Gastroesophageal sphincter (tissue), 4 donors: ENCODE results near the gene DCDC2. TPM values are rescaled to one million over a fixed set of nuclear protein-coding genes. Genes with fewer than 3 reads are reported as not detected.

ENCODE experiments used
- ATAC-seq: fragments of 150-250 bp; one replicate; pipeline ENCODE4 v1.9.1; 2016; ENCODE audit warnings: mild to moderate bottlenecking, moderate library complexity
- H3K27ac ChIP-seq, 4 donors: fragments of 200-600 bp; sonication (generic) in 3 of 4; 1 replicate in 3 of 4; 2 replicates in 1 of 4; pipeline ENCODE4 v1.5.1; 2016 to 2019
- H3K27me3 ChIP-seq: fragments of 200-600 bp; sonication (generic); one replicate; pipeline ENCODE4 v1.5.1; 2019
- H3K36me3 ChIP-seq, 2 donors: fragments of 200-600 bp; sonication (generic); one replicate each; pipeline ENCODE4 v1.5.1; 2019; ENCODE audit warnings: control low read depth in 1 of 2
- H3K4me1 ChIP-seq, 3 donors: fragments of 200-600 bp; sonication (generic); 1 replicate in 2 of 3; 2 replicates in 1 of 3; pipeline ENCODE4 v1.5.1; 2016 to 2019; ENCODE audit warnings: control low read depth in 2 of 3
- H3K4me3 ChIP-seq, 2 donors: fragments of 200-600 bp; sonication (generic); one replicate each; pipeline ENCODE4 v1.5.1; 2019; ENCODE audit warnings: mild to moderate bottlenecking in 1 of 2, moderate library complexity in 1 of 2
- H3K9me3 ChIP-seq, 3 donors: fragments of 200-600 bp; sonication (generic); one replicate each; pipeline ENCODE4 v1.5.1; 2017 to 2019; ENCODE audit warnings: control low read depth in 2 of 3
- EP300 ChIP-seq: sonication (generic); formaldehyde crosslinking; IDR thresholded peaks from one replicate; pipeline ENCODE4 v1.6.1; 2017; ENCODE audit warnings: antibody characterized with exemption, mild to moderate bottlenecking
- POLR2A ChIP-seq, 2 donors: fragments of 450-650 bp; IDR thresholded peaks; one replicate each; pipeline ENCODE4 v1.6.1; 2017; ENCODE audit warnings: antibody characterized with exemption in 2 of 2, mild to moderate bottlenecking in 2 of 2, moderate library complexity in 1 of 2
- POLR2AphosphoS5 ChIP-seq: sonication (generic); formaldehyde crosslinking; IDR thresholded peaks from one replicate; pipeline ENCODE4 v1.6.1; 2017; ENCODE audit warnings: antibody characterized with exemption
- WGBS, 2 donors: methylation state at CpG; one replicate each; pipeline ENCODE4 v1.1.5; 2018; ENCODE audit warnings: low coverage in 1 of 2; 5-methylcytosine and 5-hydroxymethylcytosine counted together
- total RNA-seq, 4 donors: library from RNA; depleted of rRNA; stranded (reverse); fragments of >200 nt; gene quantifications; one replicate each; pipeline ENCODE4 v1.1.0, GENCODE V29; 2016
- TF ChIP-seq, protein P1 (sequence below), 4 experiments: fragments of 200-600 bp in 2 of 4; fragments of 450-650 bp in 2 of 4; sonication (generic) in 1 of 4; IDR thresholded peaks; one replicate each; pipeline ENCODE4 v1.5.1; 2017 to 2019; ENCODE audit warnings: antibody characterized with exemption in 4 of 4, mild to moderate bottlenecking in 2 of 4, moderate library complexity in 2 of 4

Gene DCDC2
- total RNA-seq, 4 donors from 2014 or later: 0.15 TPM; not detected in 3

DNA sequence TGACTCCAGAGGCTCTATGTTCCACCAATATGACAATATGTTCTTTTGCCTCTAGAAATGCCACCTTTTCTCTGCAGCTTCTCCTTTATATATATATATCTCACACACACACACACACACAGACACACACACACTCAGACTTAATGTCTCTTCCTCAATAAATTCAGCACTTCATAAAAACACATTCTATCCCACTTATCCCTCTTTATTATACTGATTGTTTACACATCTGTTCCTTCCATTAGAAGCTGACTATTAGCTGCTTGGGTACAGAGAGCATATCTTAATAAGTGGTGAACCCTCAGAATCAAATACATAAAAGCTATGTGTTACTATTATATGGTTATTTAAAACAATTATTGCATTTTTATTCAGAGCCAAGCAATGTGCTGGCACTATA is 208.6 kb downstream of the DCDC2 start:
- H3K27ac ChIP-seq: no peak overlapping the region

DNA sequence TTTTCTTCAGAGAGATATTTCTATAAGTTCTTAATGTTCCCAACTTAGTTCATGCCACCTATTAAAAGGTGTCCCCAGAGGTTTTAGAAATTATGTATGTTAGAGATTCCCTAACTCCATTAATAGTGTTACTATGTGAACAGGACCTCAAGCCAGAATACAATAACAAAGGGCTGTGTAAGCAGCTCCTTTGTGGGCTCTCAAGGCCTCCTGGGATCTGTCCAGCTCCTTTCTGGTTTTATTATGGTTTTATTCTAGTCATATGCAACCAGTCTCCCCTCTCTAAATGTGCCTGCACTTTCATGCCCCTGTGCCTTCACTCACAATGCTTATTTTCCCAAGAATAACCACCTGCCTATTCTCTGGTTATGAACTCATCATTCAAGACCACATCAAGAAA is 209.2 kb downstream of the DCDC2 start:
- H3K27me3 ChIP-seq: no peaks in the 10 kb centered on the region
- no peak overlapping the region for H3K27ac ChIP-seq
- H3K4me1 ChIP-seq: no peaks in the 10 kb centered on the region
- TF ChIP-seq POLR2A (IDR thresholded peaks at IDR 0.05): no peak
- TF ChIP-seq, protein P1, sequence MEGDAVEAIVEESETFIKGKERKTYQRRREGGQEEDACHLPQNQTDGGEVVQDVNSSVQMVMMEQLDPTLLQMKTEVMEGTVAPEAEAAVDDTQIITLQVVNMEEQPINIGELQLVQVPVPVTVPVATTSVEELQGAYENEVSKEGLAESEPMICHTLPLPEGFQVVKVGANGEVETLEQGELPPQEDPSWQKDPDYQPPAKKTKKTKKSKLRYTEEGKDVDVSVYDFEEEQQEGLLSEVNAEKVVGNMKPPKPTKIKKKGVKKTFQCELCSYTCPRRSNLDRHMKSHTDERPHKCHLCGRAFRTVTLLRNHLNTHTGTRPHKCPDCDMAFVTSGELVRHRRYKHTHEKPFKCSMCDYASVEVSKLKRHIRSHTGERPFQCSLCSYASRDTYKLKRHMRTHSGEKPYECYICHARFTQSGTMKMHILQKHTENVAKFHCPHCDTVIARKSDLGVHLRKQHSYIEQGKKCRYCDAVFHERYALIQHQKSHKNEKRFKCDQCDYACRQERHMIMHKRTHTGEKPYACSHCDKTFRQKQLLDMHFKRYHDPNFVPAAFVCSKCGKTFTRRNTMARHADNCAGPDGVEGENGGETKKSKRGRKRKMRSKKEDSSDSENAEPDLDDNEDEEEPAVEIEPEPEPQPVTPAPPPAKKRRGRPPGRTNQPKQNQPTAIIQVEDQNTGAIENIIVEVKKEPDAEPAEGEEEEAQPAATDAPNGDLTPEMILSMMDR (IDR thresholded peaks at IDR 0.05): no peak
- no peak for TF ChIP-seq EP300
- no peak for TF ChIP-seq POLR2AphosphoS5
- H3K4me3 ChIP-seq: no peak overlapping the region
- H3K9me3 ChIP-seq: no peaks in the 10 kb centered on the region
- no peaks in the 10 kb centered on the region for H3K36me3 ChIP-seq
- ATAC-seq: no peak

More for the DNA sequence above, 208.6 kb downstream of the DCDC2 start:
- Histone ChIP-seq H3K27me3 (no peaks in the 10 kb centered on the region), H3K4me3 (no peak overlapping the region), H3K4me1 (no peaks in the 10 kb centered on the region), H3K36me3 (no peaks in the 10 kb centered on the region), H3K9me3 (no peaks in the 10 kb centered on the region)
- ATAC-seq: no peak
- TF ChIP-seq POLR2A (IDR thresholded peaks at IDR 0.05) (no peak), EP300 (no peak), POLR2AphosphoS5 (no peak)
- TF ChIP-seq, protein P1 (IDR thresholded peaks at IDR 0.05): no peak

DNA sequence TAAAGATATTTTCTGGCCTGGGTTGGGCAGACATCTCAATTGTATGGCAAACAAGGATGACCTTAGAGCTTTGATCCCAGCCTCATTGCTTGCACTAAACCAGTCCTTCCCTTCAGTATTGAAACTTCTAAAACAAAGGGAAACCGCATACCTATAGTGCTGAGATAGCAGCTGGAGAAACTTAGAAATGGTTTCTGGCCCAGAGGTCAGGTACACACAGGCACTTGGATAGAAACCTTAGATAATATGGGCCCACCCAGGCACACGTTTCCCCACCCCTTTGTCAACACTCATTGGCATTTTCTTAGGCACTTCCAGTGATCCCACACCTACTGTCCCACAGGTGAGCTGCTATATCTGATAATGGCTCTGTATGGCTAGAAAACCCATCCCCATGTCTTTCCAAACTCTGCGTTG is 209.7 kb downstream of the DCDC2 start:
- H3K27ac ChIP-seq: no peak overlapping the region
- no peak overlapping the region for H3K4me3 ChIP-seq
- TF ChIP-seq POLR2A (IDR thresholded peaks at IDR 0.05): no peak
- TF ChIP-seq EP300: no peak
- TF ChIP-seq, protein P1 (IDR thresholded peaks at IDR 0.05): no peak
- TF ChIP-seq POLR2AphosphoS5: no peak
- H3K36me3 ChIP-seq: no peaks in the 10 kb centered on the region
- ATAC-seq: no peak
- H3K4me1 ChIP-seq: no peaks in the 10 kb centered on the region
- no peaks in the 10 kb centered on the region for H3K9me3 ChIP-seq
- no peaks in the 10 kb centered on the region for H3K27me3 ChIP-seq
- WGBS, 2 donors: 92 to 100% methylated on average over 2 to 3 of the region's 3 CpGs

DNA sequence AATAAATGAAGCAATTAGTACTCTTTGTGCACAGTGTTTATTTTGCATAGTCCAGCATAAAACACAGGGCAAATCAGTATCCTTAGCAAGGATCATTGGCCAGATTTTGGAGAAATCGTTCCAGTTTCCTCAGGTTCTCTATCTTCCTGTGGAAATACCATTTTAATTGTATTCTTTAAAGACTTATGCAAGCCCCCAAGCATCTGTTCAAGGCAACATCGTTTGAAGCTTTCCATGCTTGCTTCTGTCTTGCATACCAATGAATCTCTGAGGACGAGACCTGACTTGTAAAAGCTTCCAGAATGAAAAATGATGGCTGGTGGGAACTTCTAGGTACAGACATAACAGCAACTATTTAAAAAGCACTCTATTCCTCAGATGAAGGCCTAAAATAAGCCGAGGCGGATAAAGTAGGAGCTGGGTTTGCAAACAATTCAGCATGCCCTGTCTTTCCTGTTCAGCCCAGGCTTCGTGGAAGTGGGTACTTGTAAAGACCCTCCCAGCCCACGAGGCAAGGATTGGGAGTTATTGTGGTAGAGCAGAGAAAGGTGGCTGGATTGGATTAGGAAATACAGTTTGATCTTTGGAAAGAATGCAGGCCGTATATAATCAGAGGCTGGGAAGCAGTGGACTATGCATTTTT is 210.2 kb downstream of the DCDC2 start:
- Histone ChIP-seq H3K27me3 (no peaks in the 10 kb centered on the region), H3K9me3 (no peaks in the 10 kb centered on the region), H3K36me3 (no peaks in the 10 kb centered on the region), H3K4me3 (no peak overlapping the region), H3K27ac (no peak overlapping the region), H3K4me1 (no peaks in the 10 kb centered on the region)
- TF ChIP-seq, protein P1 (IDR thresholded peaks at IDR 0.05): no peak
- TF ChIP-seq POLR2A (IDR thresholded peaks at IDR 0.05) (no peak), EP300 (no peak), POLR2AphosphoS5 (no peak)
- no peak for ATAC-seq
- WGBS, 2 donors: 13 to 38% methylated on average over 7 of the region's 8 CpGs

DNA sequence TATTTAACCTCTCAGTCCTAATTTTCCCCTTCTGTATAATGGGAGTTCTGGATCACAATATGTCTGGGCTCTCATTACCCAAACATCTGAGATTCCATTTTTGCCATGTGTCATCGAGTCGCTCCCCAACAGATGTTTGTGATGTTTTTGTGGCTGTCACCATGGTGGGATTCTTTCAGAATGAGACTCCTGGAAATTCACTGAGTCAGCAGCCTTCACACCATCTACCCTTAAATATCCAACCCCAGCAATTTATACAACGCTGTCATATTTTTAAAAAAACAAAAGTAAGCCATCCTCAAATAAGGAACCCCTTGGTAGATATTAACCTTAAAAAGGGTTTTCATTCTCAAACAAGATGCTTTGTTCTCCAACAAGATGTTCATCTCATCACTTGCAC is 211.0 kb downstream of the DCDC2 start:
- Histone ChIP-seq H3K27me3 (no peaks in the 10 kb centered on the region), H3K27ac (no peak overlapping the region), H3K4me1 (no peaks in the 10 kb centered on the region), H3K36me3 (no peaks in the 10 kb centered on the region), H3K4me3 (no peak overlapping the region), H3K9me3 (no peaks in the 10 kb centered on the region)
- WGBS, 2 donors: 95% methylated on average over 2 to 3 of the region's 3 CpGs
- no peak for TF ChIP-seq POLR2AphosphoS5
- ATAC-seq: no peak
